Activated CD8-positive, alpha-beta memory T cell treated with anti-CD3 and anti-CD28 coated beads, Interleukin-2, amount 10 ng/mL, durations not matched to agents 7 days and 5 days (primary cell): Measurements from ENCODE around the gene OR8J3. TPM values are rescaled to one million over a fixed set of nuclear protein-coding genes. Genes with fewer than 3 reads are reported as not detected.
"Not testable (repeated sequence)": the region's sequence is repeated elsewhere in the genome, so short reads cannot be mapped to it uniquely, and the experiment has no call there.

Experiments
- ATAC-seq: fragments of 150-1000 bp; cut with Tn5 transposase; one replicate; pipeline ENCODE4 v1.10.0; 2021; ENCODE audit warnings: moderate library complexity
- CTCF ChIA-PET: fragments of 350-600 bp; sonication (Branson Sonifier 250); formaldehyde crosslinking; loops from one replicate; lab custom pipeline; 2021; ENCODE audit warnings: antibody characterized with exemption; lab: Charles Lee
- DNase-seq: peaks from one replicate; pipeline ENCODE4 v3.0.0-alpha.2; 2020
- H3K27ac Mint-ChIP-seq: one replicate; pipeline ENCODE4 v1.8.0; 2021; ENCODE audit warnings: mild to moderate bottlenecking, mixed read lengths
- H3K27me3 Mint-ChIP-seq: one replicate; pipeline ENCODE4 v1.8.0; 2021; ENCODE audit warnings: mixed read lengths
- H3K36me3 Mint-ChIP-seq: one replicate; pipeline ENCODE4 v1.8.0; 2021; ENCODE audit warnings: mild to moderate bottlenecking, mixed read lengths
- H3K4me1 Mint-ChIP-seq: one replicate; pipeline ENCODE4 v1.8.0; 2021; ENCODE audit warnings: mixed read lengths
- H3K4me3 Mint-ChIP-seq: one replicate; pipeline ENCODE4 v1.8.0; 2021; ENCODE audit warnings: mild to moderate bottlenecking, moderate library complexity, mixed read lengths
- H3K9me3 Mint-ChIP-seq: one replicate; pipeline ENCODE4 v1.8.0; 2022; ENCODE audit warnings: low read depth, mixed read lengths
- total RNA-seq, 2 experiments: library from RNA; stranded (reverse); gene quantifications; one replicate each; pipeline ENCODE4 v1.2.3, GENCODE V29; 2021

OR8J3 gene, protein sequence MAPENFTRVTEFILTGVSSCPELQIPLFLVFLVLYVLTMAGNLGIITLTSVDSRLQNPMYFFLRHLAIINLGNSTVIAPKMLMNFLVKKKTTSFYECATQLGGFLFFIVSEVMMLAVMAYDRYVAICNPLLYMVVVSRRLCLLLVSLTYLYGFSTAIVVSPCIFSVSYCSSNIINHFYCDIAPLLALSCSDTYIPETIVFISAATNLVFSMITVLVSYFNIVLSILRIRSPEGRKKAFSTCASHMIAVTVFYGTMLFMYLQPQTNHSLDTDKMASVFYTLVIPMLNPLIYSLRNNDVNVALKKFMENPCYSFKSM
- not detected for total RNA-seq

DNA sequence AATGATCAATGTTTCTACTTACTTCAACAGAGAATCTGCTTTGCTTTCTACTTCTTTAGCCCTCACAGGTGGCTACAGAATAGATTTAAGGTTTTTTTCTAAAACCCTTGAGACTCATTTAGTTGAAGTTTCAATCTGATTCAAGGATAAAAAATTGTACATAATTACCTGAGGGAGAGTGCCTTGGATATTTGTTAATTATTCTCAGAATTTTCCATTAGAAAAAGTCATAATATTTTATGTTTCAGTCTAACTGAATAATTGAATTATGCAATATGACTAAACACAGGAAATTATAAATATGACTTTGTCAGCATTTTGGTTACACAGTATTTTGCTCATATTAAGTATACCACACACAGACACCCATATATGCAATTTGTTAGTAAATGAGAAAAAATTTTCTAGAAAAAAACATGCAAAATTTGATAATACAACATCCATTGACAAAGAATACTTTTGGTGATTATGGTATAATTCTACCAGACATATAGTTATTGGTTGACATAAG is at the start of gene OR8J3:
Gene OR8J3, minus strand, starts transcription at position 51 of the 511 bp plus-strand sequence. CDS start 2,483 bp downstream, outside the sequence.
- Mint-ChIP-seq H3K4me3 (no peak within 1 kb of the TSS), H3K27ac (no peak within 1 kb of the TSS), H3K27me3 (no peaks in the 10 kb centered on the region), H3K36me3 (no peaks in the 10 kb centered on the region), H3K4me1 (no peaks in the 10 kb centered on the region), H3K9me3 (peaks cover 5% of the 10 kb centered on the region)
- no peak for DNase-seq
- no peak for ATAC-seq
- CTCF ChIA-PET, result no interaction called here

DNA sequence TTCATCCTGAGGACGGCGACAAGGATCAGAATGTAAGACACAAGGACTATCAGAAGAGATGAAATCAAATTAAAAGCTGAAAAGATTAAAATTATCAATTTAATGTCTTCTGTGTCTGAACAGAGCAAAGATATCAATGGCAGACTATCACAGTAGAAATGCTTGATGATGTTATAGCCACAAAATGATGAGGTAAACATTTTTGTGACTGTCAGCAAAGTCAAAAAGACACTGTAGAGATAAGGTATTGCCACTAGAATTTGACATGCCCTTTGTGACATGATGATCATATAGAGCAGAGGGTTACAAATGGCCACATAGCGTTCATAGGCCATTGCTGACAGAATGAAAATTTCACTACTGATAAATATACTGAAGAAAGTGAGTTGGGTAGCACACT is 48.6 kb upstream of the OR8J3 start:
- no peaks in the 10 kb centered on the region for H3K4me1 Mint-ChIP-seq
- no peak overlapping the region for H3K4me3 Mint-ChIP-seq
- no peaks in the 10 kb centered on the region for H3K36me3 Mint-ChIP-seq
- H3K9me3 Mint-ChIP-seq, result peaks cover 12% of the 10 kb centered on the region
- DNase-seq (no peak), ATAC-seq (no peak)
- CTCF ChIA-PET, result no interaction called here
- no peak overlapping the region for H3K27ac Mint-ChIP-seq
- H3K27me3 Mint-ChIP-seq, result no peaks in the 10 kb centered on the region

DNA sequence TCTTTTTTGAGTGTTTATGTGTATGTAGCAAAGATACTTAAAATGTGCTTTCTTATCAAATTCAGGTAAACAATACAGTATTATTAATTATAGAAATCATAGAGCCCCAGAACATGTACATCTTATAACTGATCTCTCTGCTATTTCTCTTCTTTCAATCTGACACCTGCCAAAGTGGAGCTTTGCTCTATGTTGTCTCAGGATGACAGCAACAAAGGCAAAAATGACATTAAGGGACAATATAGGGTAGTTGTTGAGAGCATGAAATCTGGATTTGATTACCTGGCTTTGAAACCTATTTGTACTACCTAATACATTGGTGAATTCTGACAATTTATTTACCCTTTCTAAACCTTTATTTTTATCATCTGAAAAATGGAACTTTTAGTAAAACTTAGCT is 43.5 kb upstream of the OR8J3 start:
- Mint-ChIP-seq H3K4me1 (no peaks in the 10 kb centered on the region), H3K9me3 (peaks cover 17% of the 10 kb centered on the region), H3K27ac (no peak overlapping the region), H3K36me3 (no peaks in the 10 kb centered on the region), H3K4me3 (no peak overlapping the region), H3K27me3 (no peaks in the 10 kb centered on the region)
- CTCF ChIA-PET, result no interaction called here
- DNase-seq (no peak), ATAC-seq (no peak)

DNA sequence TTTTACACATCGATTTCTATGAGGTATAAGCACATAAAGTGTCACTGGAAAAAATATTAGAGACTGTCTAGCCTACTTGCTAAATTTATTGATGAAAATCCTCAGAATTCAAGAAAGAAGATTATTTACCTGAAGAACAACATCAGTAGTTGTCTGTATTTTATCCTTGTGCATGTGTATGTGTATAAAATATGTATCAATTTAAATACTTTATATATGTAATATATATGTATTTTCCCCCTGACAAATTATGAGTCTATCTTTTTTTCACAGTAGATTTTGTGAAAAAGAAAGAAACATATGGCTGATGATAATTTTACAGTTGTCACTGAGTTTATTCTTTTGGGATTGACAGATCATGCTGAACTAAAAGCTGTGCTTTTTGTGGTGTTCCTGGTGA is 36.3 kb upstream of the OR8J3 start, which contains the start of gene OR5J2:
Gene OR5J2, plus strand, starts transcription at position 301 of the 400 bp plus-strand sequence. Its CDS starts 0 bp downstream, at position 301.
- CTCF ChIA-PET, result no interaction called here
- no peaks in the 10 kb centered on the region for H3K4me1 Mint-ChIP-seq
- ATAC-seq (no peak), DNase-seq (no peak)
- no peak within 1 kb of the TSS for H3K27ac Mint-ChIP-seq
- H3K4me3 Mint-ChIP-seq, result no peak within 1 kb of the TSS
- H3K36me3 Mint-ChIP-seq, result no peaks in the 10 kb centered on the region
- no peaks in the 10 kb centered on the region for H3K27me3 Mint-ChIP-seq
- H3K9me3 Mint-ChIP-seq, result peaks cover 13% of the 10 kb centered on the region

DNA sequence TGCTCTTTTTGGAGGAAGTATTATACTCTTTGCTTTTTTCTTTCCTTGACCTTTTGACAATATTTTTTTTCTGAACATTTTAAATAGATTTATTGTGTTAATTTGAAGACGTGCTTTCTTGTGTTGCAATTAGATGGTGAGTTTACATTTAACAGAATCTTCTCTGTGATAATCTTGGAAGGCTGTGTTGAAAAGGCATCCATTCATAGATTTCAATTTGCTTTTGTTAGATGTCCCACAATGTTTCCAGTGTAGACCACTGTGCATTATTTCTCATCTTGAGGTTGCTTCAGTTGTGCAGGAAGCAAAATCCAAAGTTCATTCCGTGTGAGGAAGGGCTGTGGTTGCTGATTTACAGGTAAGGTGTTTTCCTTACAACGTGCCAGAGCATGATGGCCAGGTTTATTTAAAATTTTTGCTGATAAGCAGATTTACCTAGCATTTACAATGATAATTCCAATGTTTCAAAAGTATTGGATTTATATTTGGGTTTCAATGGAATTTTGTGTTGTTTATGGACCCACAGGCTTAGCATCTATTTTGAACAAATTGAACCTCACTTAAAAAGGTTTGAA is 32.3 kb upstream of the OR8J3 start:
- ATAC-seq, result no peak
- H3K36me3 Mint-ChIP-seq, result no peaks in the 10 kb centered on the region
- no peaks in the 10 kb centered on the region for H3K4me1 Mint-ChIP-seq
- no peaks in the 10 kb centered on the region for H3K27me3 Mint-ChIP-seq
- peaks cover 18% of the 10 kb centered on the region for H3K9me3 Mint-ChIP-seq
- CTCF ChIA-PET, result no interaction called here
- no peak overlapping the region for H3K4me3 Mint-ChIP-seq
- H3K27ac Mint-ChIP-seq, result no peak overlapping the region
- no peak for DNase-seq

DNA sequence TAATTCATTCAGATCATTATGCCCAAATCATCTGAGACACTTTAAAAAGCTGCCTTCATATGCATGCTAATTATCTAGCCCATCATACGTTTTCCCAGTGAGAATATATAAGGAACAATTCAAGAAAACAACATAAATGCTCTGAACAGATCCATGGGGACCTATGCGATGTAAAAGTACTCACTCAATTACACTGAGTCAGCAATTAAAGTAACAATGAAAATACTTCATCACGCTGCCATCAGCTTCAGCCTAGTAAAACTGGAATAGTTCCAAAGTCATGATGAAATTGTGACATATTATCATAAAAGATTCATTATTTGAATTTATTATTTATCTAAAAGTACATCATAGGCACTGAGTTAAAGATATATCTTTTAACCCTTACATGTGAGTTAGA is 23.8 kb upstream of the OR8J3 start:
- Mint-ChIP-seq H3K4me3 (no peak overlapping the region), H3K27ac (no peak overlapping the region), H3K4me1 (no peaks in the 10 kb centered on the region), H3K27me3 (no peaks in the 10 kb centered on the region), H3K9me3 (peaks cover 5% of the 10 kb centered on the region), H3K36me3 (no peaks in the 10 kb centered on the region)
- CTCF ChIA-PET, result no interaction called here
- DNase-seq, result no peak
- ATAC-seq, result no peak

DNA sequence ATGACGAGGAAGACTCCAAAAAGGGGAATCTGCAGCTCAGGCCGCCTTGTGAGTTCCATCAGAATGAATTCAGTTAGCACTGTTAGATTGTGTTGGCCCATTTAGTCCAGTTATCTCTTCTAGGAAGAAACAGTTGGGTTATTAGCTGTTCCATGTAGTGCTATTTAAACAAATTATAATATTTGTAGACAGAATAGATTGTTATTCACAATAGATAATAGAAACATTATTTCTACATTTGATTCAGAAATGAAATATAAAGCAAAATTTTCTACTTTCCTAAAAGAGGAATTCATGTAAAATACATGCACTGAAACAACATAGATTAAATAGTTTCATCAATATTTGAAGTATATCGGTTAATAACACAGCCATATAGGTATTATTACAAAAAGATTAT is 20.2 kb upstream of the OR8J3 start, which contains the start of gene OR8K5:
Gene OR8K5, minus strand, starts transcription at position 101 of the 400 bp plus-strand sequence. Its CDS starts 0 bp downstream, at position 101.
- no peaks in the 10 kb centered on the region for H3K36me3 Mint-ChIP-seq

DNA sequence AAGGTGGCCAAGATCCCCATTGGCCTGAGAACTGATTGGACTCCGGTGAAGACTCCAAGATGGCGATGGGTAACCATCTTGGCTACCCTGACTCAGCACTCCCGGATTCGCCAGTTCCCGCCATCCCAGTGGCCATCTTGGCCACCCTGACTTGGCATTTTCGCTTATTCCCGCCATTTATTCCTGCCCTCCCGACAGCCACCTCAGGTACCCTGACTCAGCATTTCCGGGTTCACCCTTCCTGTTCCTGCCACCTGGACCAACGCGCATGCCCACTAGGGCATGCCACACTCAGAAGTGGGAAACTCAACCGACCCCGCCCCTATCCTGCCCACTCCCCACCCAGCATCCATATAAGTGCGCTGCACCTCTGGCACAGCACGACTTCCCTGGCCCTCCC is 12.3 kb upstream of the OR8J3 start:
- Mint-ChIP-seq H3K27me3 (no peaks in the 10 kb centered on the region), H3K4me1 (no peaks in the 10 kb centered on the region), H3K27ac (no peak overlapping the region), H3K36me3 (no peaks in the 10 kb centered on the region), H3K9me3 (peaks cover 14% of the 10 kb centered on the region), H3K4me3 (no peak overlapping the region)
- DNase-seq, result no peak
- no peak for ATAC-seq
- CTCF ChIA-PET, result no interaction called here

More for the DNA sequence above, 20.2 kb upstream of the OR8J3 start, which contains the start of gene OR8K5:
- Mint-ChIP-seq H3K9me3 (peaks cover 8% of the 10 kb centered on the region), H3K27me3 (no peaks in the 10 kb centered on the region), H3K27ac (no peak within 1 kb of the TSS), H3K4me3 (no peak within 1 kb of the TSS), H3K4me1 (no peaks in the 10 kb centered on the region)
- DNase-seq (no peak), ATAC-seq (no peak)
- CTCF ChIA-PET, result no interaction called here

DNA sequence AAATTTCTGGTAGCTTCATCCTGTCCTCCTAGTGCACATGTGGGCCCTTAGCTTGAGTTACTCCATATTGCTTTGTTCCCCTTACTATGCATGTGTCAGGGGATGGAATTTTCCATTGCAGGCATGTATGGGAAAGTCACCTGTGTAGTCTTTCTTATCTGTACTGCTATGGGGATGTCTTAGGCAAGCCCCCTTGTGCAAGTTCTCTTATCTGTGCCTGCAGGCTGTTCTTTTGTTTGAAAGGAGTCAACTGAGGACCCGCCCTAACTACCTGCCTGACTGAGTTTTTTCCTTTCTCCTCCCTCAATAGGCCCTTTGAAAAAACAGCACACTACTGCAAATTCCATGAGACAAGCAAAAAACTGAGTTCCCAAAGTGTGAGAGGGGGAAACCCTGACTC is 11.4 kb upstream of the OR8J3 start:
- peaks cover 14% of the 10 kb centered on the region for H3K9me3 Mint-ChIP-seq
- ATAC-seq (no peak), DNase-seq (no peak)
- no peaks in the 10 kb centered on the region for H3K4me1 Mint-ChIP-seq
- no peak overlapping the region for H3K4me3 Mint-ChIP-seq
- no peak overlapping the region for H3K27ac Mint-ChIP-seq
- no peaks in the 10 kb centered on the region for H3K27me3 Mint-ChIP-seq
- CTCF ChIA-PET, result no interaction called here
- no peaks in the 10 kb centered on the region for H3K36me3 Mint-ChIP-seq

DNA sequence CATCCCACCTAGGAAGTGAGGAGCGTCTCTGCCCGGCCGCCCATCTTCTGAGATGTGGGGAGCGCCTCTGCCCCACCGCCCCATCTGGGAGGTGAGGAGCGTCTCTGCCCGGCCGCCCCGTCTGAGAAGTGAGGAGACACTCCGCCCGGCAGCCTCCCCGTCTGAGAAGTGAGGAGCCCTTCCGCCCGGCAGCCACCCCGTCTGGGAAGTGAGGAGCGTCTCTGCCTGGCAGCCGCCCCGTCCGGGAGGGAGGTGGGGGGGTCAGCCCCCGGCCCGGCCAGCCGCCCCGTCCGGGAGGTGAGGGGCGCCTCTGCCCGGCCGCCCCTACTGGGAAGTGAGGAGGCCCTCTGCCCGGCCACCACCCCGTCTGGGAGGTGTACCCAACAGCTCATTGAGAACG is 3.7 kb upstream of the OR8J3 start:
- DNase-seq, H3K27ac Mint-ChIP-seq, H3K9me3 Mint-ChIP-seq, H3K27me3 Mint-ChIP-seq, H3K36me3 Mint-ChIP-seq, H3K4me3 Mint-ChIP-seq, ATAC-seq, CTCF ChIA-PET, H3K4me1 Mint-ChIP-seq: not testable (repeated sequence)

DNA sequence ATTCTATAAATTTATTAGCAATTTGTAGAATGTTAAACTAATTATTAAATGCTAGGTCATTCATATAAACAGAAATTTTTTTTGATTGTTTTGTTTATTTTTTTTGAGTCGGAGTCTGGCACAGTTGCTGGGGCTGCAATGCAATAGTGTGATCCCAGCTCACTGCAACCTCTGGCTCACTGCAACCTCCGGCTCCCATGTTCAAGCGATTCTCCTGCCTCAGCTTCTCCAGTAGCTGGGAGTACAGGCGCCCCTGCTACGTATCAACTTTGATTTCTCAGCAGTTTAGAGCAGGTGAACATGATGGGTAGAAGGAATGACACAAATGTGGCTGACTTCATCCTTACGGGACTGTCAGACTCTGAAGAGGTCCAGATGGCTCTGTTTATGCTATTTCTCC is 17.9 kb downstream of the OR8J3 start, which contains the start of gene OR8H3:
Gene OR8H3, plus strand, starts transcription at position 301 of the 400 bp plus-strand sequence. Its CDS starts 0 bp downstream, at position 301.
- CTCF ChIA-PET, result no interaction called here

DNA sequence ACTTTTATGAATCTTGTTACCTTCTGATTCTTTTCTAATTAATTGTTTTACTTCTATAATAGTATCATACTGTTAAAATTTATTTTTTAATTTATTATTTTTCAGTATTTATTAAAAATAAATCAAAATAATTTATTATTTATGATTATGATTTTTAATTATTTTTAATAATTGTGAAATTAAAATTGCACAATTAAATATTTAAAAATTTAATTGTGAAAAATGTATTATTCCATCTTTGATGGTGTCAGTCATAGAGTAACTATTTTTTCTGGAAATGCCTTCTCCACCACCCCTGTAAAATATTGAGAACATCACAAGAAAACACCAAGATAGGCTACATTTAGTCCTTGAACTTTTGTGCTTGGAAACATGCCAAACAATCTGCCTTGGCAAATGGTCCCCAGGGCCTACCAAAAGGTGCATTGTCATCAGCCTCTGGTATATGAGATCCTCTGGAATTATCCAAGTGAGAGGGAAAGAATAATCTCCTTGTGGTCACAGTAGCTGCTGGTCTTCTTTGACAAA is 36.7 kb downstream of the OR8J3 start, which contains the start of gene OR8H2:
Gene OR8H2, plus strand, starts transcription at position 478 of the 528 bp plus-strand sequence. CDS start 1,356 bp downstream, outside the sequence.
- no peak for DNase-seq
- ATAC-seq, result no peak
- Mint-ChIP-seq H3K9me3 (peaks cover 10% of the 10 kb centered on the region), H3K27ac (no peak within 1 kb of the TSS), H3K27me3 (no peaks in the 10 kb centered on the region), H3K4me1 (no peaks in the 10 kb centered on the region), H3K4me3 (no peak within 1 kb of the TSS), H3K36me3 (no peaks in the 10 kb centered on the region)
- CTCF ChIA-PET, result no interaction called here

More for the DNA sequence above, 17.9 kb downstream of the OR8J3 start, which contains the start of gene OR8H3:
- H3K27me3 Mint-ChIP-seq, result no peaks in the 10 kb centered on the region
- no peak within 1 kb of the TSS for H3K4me3 Mint-ChIP-seq
- ATAC-seq (no peak), DNase-seq (no peak)
- H3K27ac Mint-ChIP-seq, result no peak within 1 kb of the TSS
- H3K36me3 Mint-ChIP-seq, result no peaks in the 10 kb centered on the region
- H3K9me3 Mint-ChIP-seq, result peaks cover 13% of the 10 kb centered on the region
- no peaks in the 10 kb centered on the region for H3K4me1 Mint-ChIP-seq

DNA sequence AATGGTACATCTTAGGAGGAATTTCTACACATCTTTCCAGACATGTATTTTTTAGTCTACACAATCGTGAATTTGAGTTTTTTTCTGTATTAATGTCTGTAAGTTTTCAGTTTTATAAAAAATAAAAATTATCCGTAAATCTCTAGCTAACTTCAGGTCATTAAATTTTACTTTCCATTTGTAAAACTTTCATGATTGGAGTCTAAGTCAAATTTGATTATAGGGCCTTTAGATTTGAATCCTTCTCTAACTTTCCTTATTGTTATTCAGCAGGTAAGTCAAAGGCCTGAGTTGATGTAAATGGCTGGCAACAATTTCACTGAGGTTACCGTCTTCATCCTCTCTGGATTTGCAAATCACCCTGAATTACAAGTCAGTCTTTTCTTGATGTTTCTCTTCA is 47.0 kb downstream of the OR8J3 start, which contains the start of gene OR8I2:
Gene OR8I2, plus strand, starts transcription at position 301 of the 400 bp plus-strand sequence. Its CDS starts 0 bp downstream, at position 301.
- Mint-ChIP-seq H3K4me1 (no peaks in the 10 kb centered on the region), H3K27me3 (no peaks in the 10 kb centered on the region), H3K4me3 (no peak within 1 kb of the TSS), H3K27ac (no peak within 1 kb of the TSS), H3K9me3 (peaks cover 18% of the 10 kb centered on the region), H3K36me3 (no peaks in the 10 kb centered on the region)
- DNase-seq (no peak), ATAC-seq (no peak)
- CTCF ChIA-PET, result no interaction called here
